K562 (cell line): ENCODE measurements around the gene UBE2R2.

Source experiments
- CEBPB ChIP-seq: fragments of 450-650 bp; IDR thresholded peaks from 2 replicates; pipeline ENCODE4 v1.6.1; 2016; ENCODE audit warnings: missing genetic modification characterization, missing compliant biosample characterization
- JUN ChIP-seq, 2 experiments: sonication (generic) in 1 of 2; formaldehyde crosslinking in 1 of 2; IDR thresholded peaks; 2 replicates each; pipeline versions ENCODE4 v1.6.1 to v1.8.0; 2012 to 2022; ENCODE audit warnings: borderline replicate concordance in 2 of 2, mild to moderate bottlenecking in 2 of 2, improper control_type of control experiment in 1 of 2, low read depth in 1 of 2, low read length in 1 of 2, missing genetic modification reagents in 1 of 2
- RBM25 ChIP-seq: fragments of 200-400 bp; formaldehyde crosslinking; IDR thresholded peaks from 2 replicates; pipeline ENCODE4 v1.6.1; 2018; ENCODE audit warnings: low read length, low read depth, moderate library complexity; ENCODE audit not compliant: severe bottlenecking
- RFX5 ChIP-seq: IDR thresholded peaks from 2 replicates; pipeline ENCODE4 v1.6.1; 2011; ENCODE audit warnings: low read depth, mild to moderate bottlenecking, improper control_type of control experiment, low read length
- SP1 ChIP-seq: sonication (generic); formaldehyde crosslinking; IDR thresholded peaks from 2 replicates; pipeline ENCODE4 v1.8.1; 2022; ENCODE audit warnings: mild to moderate bottlenecking, missing genetic modification reagents
- SRSF7 ChIP-seq: fragments of 200-400 bp; formaldehyde crosslinking; optimal IDR thresholded peaks from 2 replicates; pipeline ENCODE3; 2017; ENCODE audit warnings: mild to moderate bottlenecking, low read depth, low read length
- TAF1 ChIP-seq: IDR thresholded peaks from 2 replicates; pipeline ENCODE4 v1.6.1; 2011; ENCODE audit warnings: mild to moderate bottlenecking, low read length, moderate library complexity; ENCODE audit not compliant: insufficient read depth, control insufficient read depth, severe bottlenecking; ENCODE audit errors: extremely low read depth
- ZNF24 ChIP-seq: fragments of 450-650 bp; IDR thresholded peaks from 2 replicates; pipeline ENCODE4 v1.6.1; 2016
- TF ChIP-seq, protein P1 (sequence below): fragments of 450-650 bp; formaldehyde crosslinking; IDR thresholded peaks from 2 replicates; pipeline ENCODE4 v1.4.0; 2022; ENCODE audit warnings: mild to moderate bottlenecking, moderate library complexity
- TF ChIP-seq, protein P2 (sequence below): fragments of 200-800 bp; sonication (Bioruptor generic); IDR thresholded peaks from 2 replicates; pipeline ENCODE4 v1.6.1; 2016; ENCODE audit warnings: missing genetic modification characterization, missing compliant biosample characterization

- no peak for TF ChIP-seq ZNF24
- TF ChIP-seq RFX5 = no peak
- TF ChIP-seq TAF1 = no peak
- TF ChIP-seq, protein P1, sequence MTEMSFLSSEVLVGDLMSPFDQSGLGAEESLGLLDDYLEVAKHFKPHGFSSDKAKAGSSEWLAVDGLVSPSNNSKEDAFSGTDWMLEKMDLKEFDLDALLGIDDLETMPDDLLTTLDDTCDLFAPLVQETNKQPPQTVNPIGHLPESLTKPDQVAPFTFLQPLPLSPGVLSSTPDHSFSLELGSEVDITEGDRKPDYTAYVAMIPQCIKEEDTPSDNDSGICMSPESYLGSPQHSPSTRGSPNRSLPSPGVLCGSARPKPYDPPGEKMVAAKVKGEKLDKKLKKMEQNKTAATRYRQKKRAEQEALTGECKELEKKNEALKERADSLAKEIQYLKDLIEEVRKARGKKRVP (CRISPR knock-in tag) = peak; percentile 64; the same call in 1 of the 2 replicates
- no peak for TF ChIP-seq SRSF7
- no peak for TF ChIP-seq SP1 (CRISPR knock-in tag)
- no peak for TF ChIP-seq CEBPB (tag)
- no peak for TF ChIP-seq JUN (IDR thresholded peaks at IDR 0.05; ENCODE audit: borderline replicate concordance, low read depth, low read length)
- no peak for TF ChIP-seq JUN (CRISPR knock-in tag; IDR thresholded peaks at IDR 0.05; ENCODE audit: borderline replicate concordance)
- TF ChIP-seq, protein P2, sequence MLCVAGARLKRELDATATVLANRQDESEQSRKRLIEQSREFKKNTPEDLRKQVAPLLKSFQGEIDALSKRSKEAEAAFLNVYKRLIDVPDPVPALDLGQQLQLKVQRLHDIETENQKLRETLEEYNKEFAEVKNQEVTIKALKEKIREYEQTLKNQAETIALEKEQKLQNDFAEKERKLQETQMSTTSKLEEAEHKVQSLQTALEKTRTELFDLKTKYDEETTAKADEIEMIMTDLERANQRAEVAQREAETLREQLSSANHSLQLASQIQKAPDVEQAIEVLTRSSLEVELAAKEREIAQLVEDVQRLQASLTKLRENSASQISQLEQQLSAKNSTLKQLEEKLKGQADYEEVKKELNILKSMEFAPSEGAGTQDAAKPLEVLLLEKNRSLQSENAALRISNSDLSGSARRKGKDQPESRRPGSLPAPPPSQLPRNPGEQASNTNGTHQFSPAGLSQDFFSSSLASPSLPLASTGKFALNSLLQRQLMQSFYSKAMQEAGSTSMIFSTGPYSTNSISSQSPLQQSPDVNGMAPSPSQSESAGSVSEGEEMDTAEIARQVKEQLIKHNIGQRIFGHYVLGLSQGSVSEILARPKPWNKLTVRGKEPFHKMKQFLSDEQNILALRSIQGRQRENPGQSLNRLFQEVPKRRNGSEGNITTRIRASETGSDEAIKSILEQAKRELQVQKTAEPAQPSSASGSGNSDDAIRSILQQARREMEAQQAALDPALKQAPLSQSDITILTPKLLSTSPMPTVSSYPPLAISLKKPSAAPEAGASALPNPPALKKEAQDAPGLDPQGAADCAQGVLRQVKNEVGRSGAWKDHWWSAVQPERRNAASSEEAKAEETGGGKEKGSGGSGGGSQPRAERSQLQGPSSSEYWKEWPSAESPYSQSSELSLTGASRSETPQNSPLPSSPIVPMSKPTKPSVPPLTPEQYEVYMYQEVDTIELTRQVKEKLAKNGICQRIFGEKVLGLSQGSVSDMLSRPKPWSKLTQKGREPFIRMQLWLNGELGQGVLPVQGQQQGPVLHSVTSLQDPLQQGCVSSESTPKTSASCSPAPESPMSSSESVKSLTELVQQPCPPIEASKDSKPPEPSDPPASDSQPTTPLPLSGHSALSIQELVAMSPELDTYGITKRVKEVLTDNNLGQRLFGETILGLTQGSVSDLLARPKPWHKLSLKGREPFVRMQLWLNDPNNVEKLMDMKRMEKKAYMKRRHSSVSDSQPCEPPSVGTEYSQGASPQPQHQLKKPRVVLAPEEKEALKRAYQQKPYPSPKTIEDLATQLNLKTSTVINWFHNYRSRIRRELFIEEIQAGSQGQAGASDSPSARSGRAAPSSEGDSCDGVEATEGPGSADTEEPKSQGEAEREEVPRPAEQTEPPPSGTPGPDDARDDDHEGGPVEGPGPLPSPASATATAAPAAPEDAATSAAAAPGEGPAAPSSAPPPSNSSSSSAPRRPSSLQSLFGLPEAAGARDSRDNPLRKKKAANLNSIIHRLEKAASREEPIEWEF = no peak
- TF ChIP-seq RBM25 = no peak
Observed at GRCh38 chr9:33795281-33795680, 21.7 kb upstream of the UBE2R2 start, which contains the start of gene PRSS3.
